HG02870 (cell line): ENCODE results near the gene KRTAP5-11.
"Not testable (repeated sequence)": the region's sequence is repeated elsewhere in the genome, so short reads cannot be mapped to it uniquely, and the experiment has no call there.

Experiments used
- ATAC-seq: cut with Tn5 transposase; IDR thresholded peaks from one replicate; pipeline ENCODE4 v1.9.1; 2021; ENCODE audit warnings: mild to moderate bottlenecking, moderate library complexity; ENCODE audit not compliant: unreplicated experiment

The KRTAP5-11 gene

GRCh38 chr11:71557257-71557656, 25.4 kb downstream of the KRTAP5-11 start:
- no peak for ATAC-seq

GRCh38 chr11:71556018-71556417, 26.7 kb downstream of the KRTAP5-11 start:
- no peak for ATAC-seq

- ATAC-seq, result no peak
These were observed 27.2 kb downstream of the KRTAP5-11 start for GRCh38 chr11:71555508-71555907.

GRCh38 chr11:71554996-71555395, 27.7 kb downstream of the KRTAP5-11 start:
- no peak for ATAC-seq

- ATAC-seq, result no peak
These were observed 31.0 kb downstream of the KRTAP5-11 start for GRCh38 chr11:71551711-71552110.

DNA sequence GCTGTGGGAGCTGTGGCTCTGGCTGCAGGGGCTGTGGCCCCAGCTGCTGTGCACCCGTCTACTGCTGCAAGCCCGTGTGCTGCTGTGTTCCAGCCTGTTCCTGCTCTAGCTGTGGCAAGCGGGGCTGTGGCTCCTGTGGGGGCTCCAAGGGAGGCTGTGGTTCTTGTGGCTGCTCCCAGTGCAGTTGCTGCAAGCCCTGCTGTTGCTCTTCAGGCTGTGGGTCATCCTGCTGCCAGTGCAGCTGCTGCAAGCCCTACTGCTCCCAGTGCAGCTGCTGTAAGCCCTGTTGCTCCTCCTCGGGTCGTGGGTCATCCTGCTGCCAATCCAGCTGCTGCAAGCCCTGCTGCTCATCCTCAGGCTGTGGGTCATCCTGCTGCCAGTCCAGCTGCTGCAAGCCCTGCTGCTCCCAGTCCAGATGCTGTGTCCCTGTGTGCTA, 33.9 kb downstream of the KRTAP5-11 start:
- no peak for ATAC-seq

DNA sequence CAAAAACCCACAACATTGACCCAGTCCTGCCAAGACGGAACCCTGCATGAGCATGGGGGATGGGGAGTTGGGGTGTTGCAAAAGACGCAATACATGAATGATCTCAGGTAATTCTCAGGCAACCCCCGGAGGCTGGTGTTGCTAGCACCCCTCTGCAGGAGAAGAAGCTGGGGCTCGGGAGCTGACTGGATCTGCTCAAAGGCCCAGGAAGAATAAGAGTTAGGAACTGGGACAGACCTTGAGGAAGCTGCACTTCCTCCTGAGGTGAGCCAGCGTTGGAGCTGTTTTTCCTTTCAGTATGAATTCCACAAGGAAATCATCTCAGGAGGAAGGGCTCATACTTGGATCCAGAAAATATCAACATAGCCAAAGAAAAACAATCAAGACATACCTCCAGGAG, 34.6 kb downstream of the KRTAP5-11 start, which contains the start of gene KRTAP5-9:
Gene KRTAP5-9 (plus strand): TSS at position 301 of the 400 bp plus-strand sequence. CDS start 238 bp downstream, outside the sequence.
- no peak for ATAC-seq

GRCh38 chr11:71545405-71545966, 37.2 kb downstream of the KRTAP5-11 start:
- ATAC-seq, result no peak

GRCh38 chr11:71544525-71545214, 38.0 kb downstream of the KRTAP5-11 start:
- ATAC-seq, result no peak

DNA sequence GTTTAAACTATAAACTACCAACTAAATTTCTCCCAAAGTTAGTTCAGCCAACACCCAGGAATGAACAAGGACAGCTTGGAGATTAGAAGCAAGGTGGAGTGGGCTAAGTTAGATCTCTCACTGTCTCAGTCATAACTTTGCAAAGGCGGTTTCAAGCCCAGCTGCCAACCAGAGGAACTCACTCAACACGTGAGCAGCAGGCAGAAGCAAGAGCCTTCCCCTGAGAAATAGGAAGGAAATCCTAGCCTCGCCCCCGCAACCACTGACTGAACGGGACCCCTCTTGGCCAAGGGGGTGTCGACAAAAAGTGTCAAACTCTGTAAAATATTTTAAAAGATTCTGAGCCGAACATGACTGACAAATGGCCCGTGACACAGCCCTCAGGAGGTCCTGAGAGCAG, 38.8 kb downstream of the KRTAP5-11 start:
- ATAC-seq, result no peak

- ATAC-seq, result no peak
These were observed 39.5 kb downstream of the KRTAP5-11 start for GRCh38 chr11:71542879-71543777.

- ATAC-seq, result no peak
These were observed 40.3 kb downstream of the KRTAP5-11 start for GRCh38 chr11:71542382-71542781.

GRCh38 chr11:71540521-71541304, 42.0 kb downstream of the KRTAP5-11 start:
- peak; percentile 63 for ATAC-seq

DNA sequence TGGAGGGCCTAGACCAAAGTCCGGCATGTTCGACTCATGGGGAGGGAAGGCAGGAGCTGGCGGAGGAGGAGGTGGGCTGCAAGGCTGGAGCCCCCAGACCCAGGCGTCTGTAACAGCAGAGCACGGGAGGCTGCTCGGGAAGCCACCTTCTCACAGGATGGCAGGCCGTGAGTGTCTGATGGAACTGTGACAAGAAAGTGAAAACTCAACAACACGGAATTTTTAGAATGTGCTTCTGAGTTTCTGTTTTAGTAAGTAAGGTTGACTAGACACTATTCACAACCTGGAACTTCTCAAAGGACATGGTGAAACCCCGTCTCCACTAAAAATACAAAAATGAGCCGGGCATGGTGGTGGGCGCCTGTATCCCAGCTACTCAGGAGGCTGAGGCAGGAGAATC, 42.7 kb downstream of the KRTAP5-11 start:
- not testable (repeated sequence) for ATAC-seq

DNA sequence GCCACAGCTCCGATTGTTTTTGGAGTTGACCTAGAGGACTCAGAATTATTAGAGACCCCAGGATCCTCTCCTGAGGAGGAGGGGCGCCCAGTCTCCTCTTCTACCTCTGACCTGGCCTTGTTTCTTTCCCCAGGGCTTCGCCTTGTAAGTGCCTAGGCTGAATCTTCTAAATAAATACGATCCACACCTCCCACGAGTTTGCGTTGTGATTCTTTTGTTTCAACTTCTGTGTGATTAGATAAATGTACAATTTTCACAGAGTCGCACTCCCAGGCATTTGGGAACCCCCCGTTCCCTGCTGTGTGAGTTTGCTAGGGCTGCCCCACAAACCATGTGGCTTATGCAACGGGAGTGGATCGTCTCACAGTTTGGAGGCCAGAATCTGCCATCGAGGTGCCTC, 43.7 kb downstream of the KRTAP5-11 start:
- ATAC-seq, result no peak

DNA sequence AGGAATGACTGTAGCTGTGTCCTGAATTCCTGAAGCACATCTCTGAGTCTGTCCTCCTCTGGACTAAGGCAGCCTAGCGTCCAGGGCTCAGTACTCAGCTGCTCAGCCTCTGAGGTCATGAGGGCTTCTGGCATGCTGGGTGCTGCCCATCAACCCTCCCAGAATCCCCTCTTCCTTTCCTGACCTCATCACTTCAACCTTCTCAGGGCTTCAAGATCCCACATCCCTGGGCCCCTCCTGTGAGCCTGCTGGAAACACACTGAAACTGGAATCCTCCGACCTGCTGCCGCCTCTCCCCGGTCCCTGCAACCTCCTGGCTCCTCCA, 44.0 kb downstream of the KRTAP5-11 start:
- no peak for ATAC-seq

DNA sequence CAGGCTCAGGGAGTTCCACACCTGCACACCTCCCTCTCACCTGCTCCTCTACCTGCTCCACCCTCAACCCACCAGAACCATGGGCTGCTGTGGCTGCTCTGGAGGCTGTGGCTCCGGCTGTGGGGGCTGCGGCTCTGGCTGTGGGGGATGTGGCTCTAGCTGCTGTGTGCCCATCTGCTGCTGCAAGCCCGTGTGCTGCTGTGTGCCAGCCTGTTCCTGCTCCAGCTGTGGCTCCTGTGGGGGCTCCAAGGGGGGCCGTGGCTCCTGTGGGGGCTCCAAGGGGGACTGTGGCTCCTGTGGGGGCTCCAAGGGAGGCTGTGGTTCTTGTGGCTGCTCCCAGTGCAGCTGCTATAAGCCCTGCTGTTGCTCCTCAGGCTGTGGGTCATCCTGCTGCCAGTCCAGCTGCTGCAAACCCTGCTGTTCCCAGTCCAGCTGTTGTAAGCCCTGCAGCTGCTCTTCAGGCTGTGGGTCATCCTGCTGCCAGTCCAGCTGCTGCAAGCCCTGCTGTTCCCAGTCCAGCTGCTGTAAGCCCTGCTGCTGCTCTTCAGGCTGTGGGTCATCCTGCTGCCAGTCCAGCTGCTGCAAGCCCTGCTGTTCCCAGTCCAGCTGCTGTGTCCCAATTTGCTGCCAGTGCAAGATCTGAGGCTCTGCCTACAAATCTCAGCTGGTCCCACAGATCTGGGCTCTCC, 44.6 kb downstream of the KRTAP5-11 start, which contains the start of gene KRTAP5-8:
Gene KRTAP5-8 (plus strand): TSS at position 49 of the 689 bp plus-strand sequence. CDS start 31 bp downstream, at position 80.
- ATAC-seq, result not testable (repeated sequence)

DNA sequence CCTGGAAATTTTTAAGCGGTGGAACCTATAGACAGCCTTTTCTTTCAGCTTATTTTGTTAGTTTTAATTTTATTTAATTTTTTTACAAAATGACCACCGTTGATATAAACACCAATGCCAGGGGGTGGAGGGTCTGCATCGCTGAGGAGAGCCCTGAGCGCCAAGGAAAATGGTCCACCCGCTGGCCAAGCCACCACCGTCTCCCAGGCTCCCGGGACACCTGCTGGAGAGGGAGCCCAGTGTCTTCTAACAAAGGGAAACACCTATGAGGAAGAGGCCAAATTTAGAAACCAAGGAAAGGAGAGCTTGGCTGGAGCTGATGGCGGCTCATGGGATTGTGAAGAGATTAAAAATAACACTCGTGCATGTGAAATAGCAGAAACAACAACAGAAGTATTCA, 45.1 kb downstream of the KRTAP5-11 start:
- ATAC-seq, result no peak

DNA sequence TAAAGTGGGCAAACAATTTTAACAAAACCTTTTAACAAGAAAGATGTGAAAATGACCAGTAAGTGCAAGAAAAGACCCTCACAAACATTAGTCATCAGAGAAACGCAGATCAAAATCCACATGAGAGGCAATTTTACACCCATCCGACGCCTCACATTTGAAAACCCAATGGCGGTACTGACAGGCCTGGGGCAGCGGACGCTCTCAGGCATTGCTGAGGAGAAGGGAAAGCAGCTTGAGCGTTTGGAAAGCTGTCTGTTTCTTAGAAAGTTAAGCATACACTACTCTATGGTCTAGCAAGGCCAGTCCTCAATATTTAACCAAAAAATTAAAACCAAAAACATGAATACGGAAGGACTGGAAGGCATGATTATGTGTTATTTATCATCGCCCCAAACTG, 46.9 kb downstream of the KRTAP5-11 start:
- ATAC-seq, result no peak
